Endothelial cell of umbilical vein (primary cell): Measurements from ENCODE around the gene RNF150. TPM values are rescaled to one million over a fixed set of nuclear protein-coding genes. Genes with fewer than 3 reads are reported as not detected.

Experiments
- BruUV-seq: library from RNA; stranded (reverse); fragments of 400-500 nt; replicated peaks from 2 replicates; lab custom pipeline; 2021; lab: Mats Ljungman, UMichigan
- CTCF ChIA-PET: fragments of 300-600, 350-600 bp; sonication (Branson Sonifier 250); formaldehyde crosslinking; loops from one replicate; lab custom pipeline; 2021; ENCODE audit warnings: antibody characterized with exemption, inconsistent platforms; lab: Charles Lee
- POLR2A ChIA-PET: fragments of 300-600, 350-600 bp; sonication (Branson Sonifier 250); formaldehyde crosslinking; loops from one replicate; lab custom pipeline; 2021; ENCODE audit warnings: antibody characterized with exemption, inconsistent platforms; lab: Charles Lee
- DNase-seq: peaks from one replicate; pipeline ENCODE4 v3.0.0-alpha.2; 2011; ENCODE audit warnings: low read depth, low spot score
- FAIRE-seq: peaks from 2 replicates; lab custom pipeline; 2011; peaks lifted over from hg19 to GRCh38; lab: Jason Lieb, UNC
- H2AFZ ChIP-seq: 2 replicates; pipeline ENCODE4 v1.6.0; 2012; ENCODE audit warnings: low read depth, low read length, control low read depth, inconsistent platforms
- H3K27ac ChIP-seq: 2 replicates; pipeline ENCODE4 v1.5.1; 2011; ENCODE audit warnings: low read depth, mild to moderate bottlenecking, control low read depth, low read length, moderate library complexity; ENCODE audit not compliant: insufficient read depth
- H3K27me3 ChIP-seq, 2 experiments: 2 replicates each; pipeline versions ENCODE4 v1.6.0 to v1.6.1; 2011; ENCODE audit warnings: low read length in 2 of 2, mixed read lengths in 1 of 2; ENCODE audit not compliant: control insufficient read depth in 2 of 2, insufficient read depth in 2 of 2
- H3K36me3 ChIP-seq, 2 experiments: 2 replicates in 1 of 2; 3 replicates in 1 of 2; pipeline ENCODE4 v1.5.1; 2011; ENCODE audit warnings: low read length in 2 of 2, mild to moderate bottlenecking in 1 of 2, moderate library complexity in 1 of 2; ENCODE audit not compliant: control insufficient read depth in 2 of 2, insufficient read depth in 2 of 2; ENCODE audit errors: extremely low read depth in 1 of 2
- H3K4me1 ChIP-seq: 3 replicates; pipeline ENCODE4 v1.5.1; 2011; ENCODE audit warnings: mild to moderate bottlenecking, low read length; ENCODE audit not compliant: control insufficient read depth, insufficient read depth; ENCODE audit errors: extremely low read depth
- H3K4me2 ChIP-seq: 2 replicates; pipeline ENCODE4 v1.6.1; 2011; ENCODE audit warnings: low read length, control low read depth, mixed read lengths; ENCODE audit not compliant: insufficient read depth
- H3K4me3 ChIP-seq, 3 experiments: fragments of 200-600 bp in 1 of 3; sonication (generic), shearing (Covaris generic) in 1 of 3; replicated peaks in 1 of 3; 2 replicates each; pipeline ENCODE4 v1.5.1; 2011 to 2016; ENCODE audit warnings: control low read depth in 3 of 3, low read length in 3 of 3, mild to moderate bottlenecking in 2 of 3, inconsistent platforms in 1 of 3, low read depth in 1 of 3, moderate library complexity in 1 of 3; ENCODE audit not compliant: insufficient read depth in 1 of 3
- H3K79me2 ChIP-seq: 2 replicates; pipeline ENCODE4 v1.6.0; 2012; ENCODE audit warnings: low read length, inconsistent platforms; ENCODE audit not compliant: control insufficient read depth, insufficient read depth
- H3K9ac ChIP-seq: replicated peaks from 2 replicates; pipeline ENCODE3; 2011; ENCODE audit warnings: low read length, control low read depth; ENCODE audit not compliant: insufficient read depth; ENCODE audit errors: extremely low read depth
- H3K9me1 ChIP-seq: replicated peaks from 3 replicates; pipeline ENCODE4 v1.6.0; 2011; ENCODE audit warnings: mild to moderate bottlenecking, low read length; ENCODE audit not compliant: control insufficient read depth, insufficient read depth; ENCODE audit errors: extremely low read depth
- H3K9me3 ChIP-seq: replicated peaks from 2 replicates; pipeline ENCODE4 v1.5.1; 2012; ENCODE audit warnings: low read length, inconsistent platforms; ENCODE audit not compliant: control insufficient read depth, insufficient read depth
- H4K20me1 ChIP-seq: replicated peaks from 2 replicates; pipeline ENCODE3; 2011; ENCODE audit warnings: mild to moderate bottlenecking, low read length; ENCODE audit not compliant: control insufficient read depth, insufficient read depth; ENCODE audit errors: extremely low read depth
- CTCF ChIP-seq, 2 donors: IDR thresholded peaks; 1 replicate in 1 of 2; 2 replicates in 1 of 2; pipeline ENCODE4 v1.5.1; 2011; ENCODE audit warnings: low read length in 2 of 2, mild to moderate bottlenecking in 2 of 2, moderate library complexity in 2 of 2, control low read depth in 1 of 2, inconsistent platforms in 1 of 2, low read depth in 1 of 2; ENCODE audit not compliant: insufficient read depth in 1 of 2; ENCODE audit errors: extremely low read depth in 1 of 2
- EZH2 ChIP-seq: IDR thresholded peaks from 2 replicates; pipeline ENCODE4 v1.6.1; 2012; ENCODE audit warnings: borderline replicate concordance, low read depth, mild to moderate bottlenecking, moderate library complexity, low read length, inconsistent platforms; ENCODE audit not compliant: severe bottlenecking
- FOS ChIP-seq: IDR thresholded peaks from 2 replicates; pipeline ENCODE4 v1.6.1; 2011; ENCODE audit warnings: mild to moderate bottlenecking, low read length, moderate library complexity, borderline replicate concordance; ENCODE audit not compliant: insufficient read depth
- GATA2 ChIP-seq: IDR thresholded peaks from 2 replicates; pipeline ENCODE4 v1.7.0; 2011; ENCODE audit warnings: low read depth, mild to moderate bottlenecking, moderate library complexity, mixed read lengths, low read length; ENCODE audit not compliant: insufficient read length, insufficient read depth
- JUN ChIP-seq: IDR thresholded peaks from 2 replicates; pipeline ENCODE4 v1.6.1; 2011; ENCODE audit warnings: borderline replicate concordance, low read depth; ENCODE audit not compliant: insufficient read length, insufficient read depth
- MAX ChIP-seq: IDR thresholded peaks from 2 replicates; pipeline ENCODE4 v1.6.1; 2011; ENCODE audit not compliant: insufficient read depth, insufficient read length
- MYC ChIP-seq: IDR thresholded peaks from one replicate; pipeline ENCODE4 v1.6.1; 2011; ENCODE audit warnings: mild to moderate bottlenecking, low read depth, low read length
- POLR2A ChIP-seq: IDR thresholded peaks from 2 replicates; pipeline ENCODE4 v1.6.1; 2012; ENCODE audit warnings: low read depth, mild to moderate bottlenecking, control low read depth, low read length
- POLR2AphosphoS5 ChIP-seq: IDR thresholded peaks from 2 replicates; pipeline ENCODE4 v1.6.1; 2012; ENCODE audit warnings: low read depth, mild to moderate bottlenecking, control low read depth, low read length, moderate library complexity; ENCODE audit not compliant: insufficient read depth
- dilution Hi-C: fragments of 300-500 bp; cut with MboI; formaldehyde crosslinking; loops from one replicate; pipeline ENCODE4 v1.15.0; 2019; ENCODE audit warnings: low sequenced_read_pairs; ENCODE audit not compliant: extremely low pct_ligation_motif_present
- intact Hi-C: fragments of 100-400 bp; cut with micrococcal nuclease; formaldehyde crosslinking; loops from one replicate; pipeline ENCODE4 v1.10.0; 2022
- polyA plus RNA-seq, 4 experiments: library from polyadenylated mRNA; depleted of rRNA in 3 of 4; stranded (reverse) in 3 of 4; unstranded in 1 of 4; fragments of >200 nt; gene quantifications; 2 replicates each; pipeline versions ENCODE4 v1.2.1 to v1.2.3, GENCODE V29; 2011 to 2012; ENCODE audit warnings: missing spikeins in 1 of 4
- total RNA-seq: library from RNA; stranded (reverse); gene quantifications from 2 replicates; pipeline ENCODE4 v1.2.3, GENCODE V29; 2021

RNF150 gene
- total and polyA plus RNA-seq, 2 donors (not counting 3 experiments of a cell fraction or from before 2014, with no cell fraction given): 0.33 to 0.35 TPM

GRCh38 chr4:141035920-141036319 is 97.3 kb downstream of the RNF150 start:
- Histone ChIP-seq H3K4me2 (no peak overlapping the region), H3K9me3 (no peaks in the 10 kb centered on the region), H3K27ac (no peak overlapping the region), H3K4me3 (no peak overlapping the region), H3K9ac (no peak overlapping the region), H3K4me1 (no peaks in the 10 kb centered on the region), H3K36me3 (no peaks in the 10 kb centered on the region), H4K20me1 (no peaks in the 10 kb centered on the region), H3K9me1 (no peaks in the 10 kb centered on the region), H2AFZ (no peak overlapping the region), H3K79me2 (no peaks in the 10 kb centered on the region), H3K27me3 (no peaks in the 10 kb centered on the region)
- dilution Hi-C loops: no loop called here
- CTCF ChIA-PET: no interaction called here
- intact Hi-C loops: no loop called here
- FAIRE-seq: no peak
- TF ChIP-seq GATA2 (no peak), POLR2A (no peak), MAX (no peak), JUN (no peak), EZH2 (no peak), POLR2AphosphoS5 (no peak), FOS (no peak), CTCF (IDR thresholded peaks at IDR 0.05; ENCODE audit: extremely low read depth in 1 of 2, insufficient read depth in 1 of 2, low read depth in 1 of 2, low read length in 2 of 2) (no peak), MYC (no peak)
- no peak for DNase-seq
- POLR2A ChIA-PET: no interaction called here
- no TSS peak for BruUV-seq
